Raji (cell line): ENCODE measurements around the gene BCL6.

Experiments
- POLR2A ChIP-seq: IDR thresholded peaks from 2 replicates; pipeline ENCODE4 v1.6.1; 2011; ENCODE audit warnings: low read depth, low read length, control low read depth; ENCODE audit not compliant: insufficient read depth

BCL6 gene

GRCh38 chr3:187745201-187746058 is at the start of gene BCL6:
BCL6 (minus strand) TSS chr3:187745468; CDS start chr3:187733693, 11,775 bp downstream.
- peak; percentile 62 for TF ChIP-seq POLR2A

DNA sequence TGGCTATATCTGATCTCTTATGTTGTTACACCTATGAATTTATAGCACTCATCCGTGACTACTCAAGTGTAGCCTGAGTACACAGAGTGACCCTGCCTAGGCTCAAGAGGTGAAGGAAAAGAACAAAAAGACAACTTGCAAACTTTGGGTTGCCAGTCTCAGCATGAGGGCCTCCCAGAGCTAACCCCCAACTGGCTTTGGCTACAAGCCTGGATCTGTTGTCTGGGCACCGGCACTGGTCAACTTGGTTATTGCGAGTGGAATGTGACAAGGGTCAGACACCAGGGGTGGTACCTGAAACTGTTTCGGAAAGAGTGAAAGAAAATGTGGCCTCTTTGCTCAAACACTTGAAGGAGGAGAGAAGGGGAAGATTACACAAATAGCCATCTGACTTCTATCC is 49.5 kb upstream of the BCL6 start:
- no peak for TF ChIP-seq POLR2A

DNA sequence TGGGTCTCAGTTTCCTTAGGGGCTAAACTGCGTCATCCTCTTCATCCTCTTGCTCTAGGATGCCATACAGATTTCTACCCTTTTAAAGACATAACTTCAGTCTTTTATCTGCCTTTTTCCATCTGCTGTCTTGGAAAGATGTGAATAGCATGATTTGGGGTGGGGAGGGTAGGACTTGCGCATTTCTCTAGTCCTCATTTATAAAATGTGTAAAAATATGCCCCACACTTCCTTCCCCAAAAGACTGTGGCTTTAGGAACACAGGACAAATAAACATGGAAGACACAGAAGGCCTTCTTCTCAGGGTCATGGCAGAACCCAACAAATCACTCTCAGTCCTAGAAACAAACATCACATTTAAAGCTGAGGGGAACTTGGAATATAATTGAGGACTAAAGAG is 48.4 kb upstream of the BCL6 start:
- no peak for TF ChIP-seq POLR2A

- TF ChIP-seq POLR2A = no peak
Measured at GRCh38 chr3:187792521-187792920, 47.3 kb upstream of the BCL6 start.

- no peak for TF ChIP-seq POLR2A
Measured at GRCh38 chr3:187789872-187790271, 44.6 kb upstream of the BCL6 start.

DNA sequence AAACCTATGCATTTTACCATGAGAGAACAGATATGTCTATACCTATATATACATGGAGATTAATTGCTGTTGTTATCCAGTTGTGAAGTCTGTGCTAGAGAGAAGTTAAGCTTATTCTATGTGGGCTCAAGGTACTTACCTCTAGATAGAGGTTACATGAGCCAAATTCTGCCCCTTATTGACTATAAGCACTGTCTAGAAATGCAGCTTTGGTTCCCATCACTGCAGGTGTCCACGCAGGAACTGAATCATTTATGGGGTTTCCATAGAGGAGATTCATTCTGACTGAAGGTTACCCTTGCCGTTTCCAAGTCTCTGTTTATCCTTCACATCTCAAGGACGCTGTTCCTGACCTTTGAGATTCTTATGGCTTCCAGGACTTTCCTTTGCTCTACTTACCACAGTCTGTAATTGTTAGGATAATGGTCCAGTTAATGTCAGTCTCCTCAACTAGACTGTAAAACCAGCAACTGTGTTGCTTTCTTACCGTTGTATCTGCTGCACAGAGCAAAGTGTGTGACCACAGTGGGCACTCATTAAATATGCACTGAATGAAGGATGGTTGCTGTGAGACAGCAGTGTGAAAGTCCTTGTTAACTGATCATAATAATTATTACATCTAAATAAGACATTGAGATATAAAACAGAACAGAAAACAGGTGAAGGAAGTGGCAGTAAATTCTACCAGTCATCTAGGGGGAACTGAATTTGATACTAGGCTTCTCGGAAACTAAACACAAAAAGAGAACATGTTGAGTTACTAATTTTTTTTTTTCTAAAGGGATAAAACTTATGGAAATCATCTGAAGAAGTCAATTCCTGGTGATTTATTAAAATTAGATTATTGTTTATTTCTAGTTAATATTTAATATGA is 44.0 kb upstream of the BCL6 start:
- no peak for TF ChIP-seq POLR2A

DNA sequence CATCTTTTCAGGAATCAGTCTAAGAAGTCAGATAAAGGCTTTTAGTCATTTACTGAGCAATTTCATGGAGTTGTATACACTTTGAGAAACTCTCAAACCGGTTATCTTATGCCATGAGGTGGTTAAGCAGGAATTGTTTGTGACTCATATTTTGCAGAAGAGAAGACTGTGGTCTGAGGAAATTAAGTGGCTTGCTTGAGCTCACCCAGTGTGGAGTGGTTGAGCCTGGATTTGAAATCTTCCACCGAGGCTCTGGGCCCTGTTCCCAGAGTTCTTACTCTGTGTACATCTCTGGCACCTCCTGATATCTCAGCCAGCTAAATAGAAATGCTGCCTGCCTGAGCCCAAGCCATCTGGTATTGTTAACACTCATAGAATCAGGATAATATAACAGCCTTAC is 37.8 kb upstream of the BCL6 start:
- TF ChIP-seq POLR2A = no peak

DNA sequence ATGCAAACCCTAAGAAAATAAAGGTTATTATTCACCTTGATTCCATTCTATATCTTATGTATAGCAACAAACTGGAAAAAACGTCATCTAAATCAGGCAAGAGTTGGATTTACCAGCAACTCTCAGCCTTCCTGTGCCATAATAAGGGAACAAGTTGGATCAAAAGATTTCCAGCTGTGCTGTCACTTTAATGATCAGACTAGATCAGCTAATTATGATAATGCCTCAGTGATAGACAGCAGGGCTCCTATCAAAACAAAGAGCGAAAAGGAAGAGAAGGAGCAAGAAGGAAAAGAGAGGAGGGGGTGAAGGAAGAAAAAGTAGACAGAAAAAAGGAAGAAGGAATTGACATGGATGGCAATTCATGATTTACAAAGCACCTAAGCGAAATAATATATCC is 36.7 kb upstream of the BCL6 start:
- TF ChIP-seq POLR2A = no peak

DNA sequence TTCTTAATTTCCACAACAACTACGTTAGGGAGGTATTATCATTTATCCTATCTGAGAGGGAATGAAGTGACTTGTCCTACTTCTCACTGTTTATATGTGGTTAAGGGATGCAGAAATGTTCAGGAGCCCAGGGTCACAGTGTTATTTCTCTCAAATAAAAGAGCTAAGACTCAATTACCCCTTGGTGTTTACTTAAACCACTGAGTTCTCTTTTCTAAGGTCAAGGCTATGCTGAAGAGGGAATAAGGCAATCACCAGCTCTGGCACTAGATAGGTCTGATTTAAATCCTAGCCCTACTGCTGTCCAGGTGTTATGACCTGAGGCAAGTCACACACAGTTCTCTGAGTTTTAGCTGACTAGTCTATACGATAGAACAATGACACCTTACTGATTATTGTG is 35.7 kb upstream of the BCL6 start:
- TF ChIP-seq POLR2A = no peak

GRCh38 chr3:187778726-187779125 is 33.5 kb upstream of the BCL6 start:
- no peak for TF ChIP-seq POLR2A

DNA sequence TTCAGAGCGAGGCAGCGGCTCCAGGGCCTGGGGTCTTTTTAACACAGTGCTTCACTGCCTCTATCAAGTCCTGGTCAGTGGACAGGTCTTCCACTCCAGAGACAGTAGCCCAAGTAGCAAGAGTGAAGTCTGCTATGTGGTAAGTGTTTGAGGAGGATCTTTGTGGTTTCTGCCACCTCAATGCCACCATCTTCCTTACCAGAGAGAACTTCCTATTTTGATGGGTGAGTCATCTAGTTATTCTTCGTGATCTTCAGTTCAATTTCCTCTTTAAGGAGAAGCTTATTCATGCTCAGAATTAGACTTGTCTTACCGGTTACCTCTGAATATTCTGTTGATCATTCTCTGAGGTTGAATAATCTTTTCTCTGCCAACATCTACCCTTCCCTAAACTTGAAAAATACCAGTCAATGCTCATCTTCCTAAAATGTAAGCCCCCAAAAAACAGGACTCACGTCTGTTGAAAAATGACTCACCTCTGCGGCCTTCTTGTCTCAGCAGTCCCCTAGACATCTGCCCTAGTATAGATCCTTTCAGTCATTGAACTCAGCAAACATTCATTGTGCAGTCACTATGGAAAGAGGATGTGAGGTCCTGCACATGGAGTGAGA is 32.2 kb upstream of the BCL6 start:
- no peak for TF ChIP-seq POLR2A

GRCh38 chr3:187775549-187775948 is 30.3 kb upstream of the BCL6 start:
- TF ChIP-seq POLR2A = no peak

GRCh38 chr3:187774185-187774789 is 29.0 kb upstream of the BCL6 start:
- TF ChIP-seq POLR2A = no peak

DNA sequence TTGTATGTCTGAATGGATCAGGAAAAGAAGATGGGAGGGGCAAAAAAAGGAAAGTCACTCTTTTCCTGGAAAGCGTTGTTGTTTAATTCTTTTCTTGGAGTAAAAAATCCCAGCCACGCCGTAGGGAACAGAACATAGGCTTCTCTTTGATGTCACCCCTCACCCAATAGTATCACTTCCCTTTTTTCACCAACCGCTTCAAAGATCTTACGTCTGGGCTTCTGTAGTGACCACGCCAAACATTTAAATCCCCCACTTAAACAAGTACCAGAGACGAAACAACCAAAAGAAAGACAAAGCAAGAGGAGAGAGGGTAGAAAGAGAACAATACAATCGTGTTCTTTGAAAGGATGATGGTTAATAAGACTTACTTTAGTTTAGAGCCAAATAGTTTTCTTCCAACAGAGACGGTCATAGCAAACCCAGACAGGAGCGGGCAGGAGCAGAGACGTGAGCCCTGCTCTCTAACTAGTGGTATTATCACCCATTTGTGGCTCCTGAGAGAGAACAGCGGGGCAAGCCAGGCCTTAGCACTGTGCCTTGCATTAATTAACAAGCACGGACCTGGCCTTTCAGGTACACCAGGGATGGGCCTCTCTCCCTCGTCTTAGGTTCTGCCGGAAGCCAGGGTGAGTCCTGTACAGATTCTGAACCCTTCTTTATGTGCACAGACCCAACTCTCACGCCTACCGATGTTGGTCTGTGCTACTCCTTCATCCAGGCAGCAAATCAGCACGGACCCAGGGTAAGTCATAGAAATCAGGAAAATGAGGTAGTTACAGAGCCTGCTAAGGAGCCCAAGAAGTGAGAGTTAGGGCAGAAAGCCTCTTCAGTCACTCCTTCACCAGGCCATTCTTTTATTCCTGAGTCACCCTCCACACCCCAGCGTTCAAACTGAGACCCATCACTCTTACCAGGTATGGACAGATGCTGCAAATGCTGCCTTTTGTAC is 28.2 kb upstream of the BCL6 start:
- TF ChIP-seq POLR2A = no peak
